GM18907 (cell line): ENCODE measurements around the gene THBD.
"Not testable (repeated sequence)": the region's sequence is repeated elsewhere in the genome, so short reads cannot be mapped to it uniquely, and the experiment has no call there.

ENCODE experiments used
- ATAC-seq: cut with Tn5 transposase; IDR thresholded peaks from one replicate; pipeline ENCODE4 v1.9.1; 2021; ENCODE audit warnings: mild to moderate bottlenecking, moderate library complexity; ENCODE audit not compliant: unreplicated experiment

THBD gene

GRCh38 chr20:23037017-23037481 is 12.4 kb downstream of the THBD start:
- no peak for ATAC-seq

GRCh38 chr20:23036371-23036770 is 13.1 kb downstream of the THBD start:
- no peak for ATAC-seq

GRCh38 chr20:23035731-23036130 is 13.7 kb downstream of the THBD start:
- no peak for ATAC-seq

GRCh38 chr20:23034721-23035671 is 14.5 kb downstream of the THBD start, which contains the start of gene SSTR4:
SSTR4 (plus strand) TSS chr20:23035312; CDS start chr20:23035484, 172 bp downstream.
- no peak for ATAC-seq

- ATAC-seq: no peak
These were observed 15.6 kb downstream of the THBD start for GRCh38 chr20:23033918-23034317.

GRCh38 chr20:23032750-23033078 is 16.8 kb downstream of the THBD start:
- no peak for ATAC-seq

GRCh38 chr20:23032056-23032749 is 17.3 kb downstream of the THBD start:
- ATAC-seq: no peak

GRCh38 chr20:23031346-23031745 is 18.1 kb downstream of the THBD start:
- ATAC-seq: no peak

GRCh38 chr20:23029324-23029723 is 20.1 kb downstream of the THBD start:
- no peak for ATAC-seq

GRCh38 chr20:23028392-23028791 is 21.1 kb downstream of the THBD start:
- no peak for ATAC-seq

GRCh38 chr20:23027721-23028120 is 21.8 kb downstream of the THBD start:
- no peak for ATAC-seq

- not testable (repeated sequence) for ATAC-seq
These were observed 24.0 kb downstream of the THBD start for GRCh38 chr20:23025503-23025902.

- no peak for ATAC-seq
These were observed 24.8 kb downstream of the THBD start for GRCh38 chr20:23024701-23025100.

- no peak for ATAC-seq
These were observed 25.8 kb downstream of the THBD start for GRCh38 chr20:23023621-23024177.

- no peak for ATAC-seq
These were observed 26.6 kb downstream of the THBD start for GRCh38 chr20:23022849-23023248.

- no peak for ATAC-seq
These were observed 27.5 kb downstream of the THBD start for GRCh38 chr20:23021951-23022350.

- ATAC-seq: no peak
These were observed 27.9 kb downstream of the THBD start for GRCh38 chr20:23021541-23021940.

- no peak for ATAC-seq
These were observed 29.0 kb downstream of the THBD start for GRCh38 chr20:23020230-23021018.

GRCh38 chr20:23019403-23019802 is 30.1 kb downstream of the THBD start:
- no peak for ATAC-seq

- no peak for ATAC-seq
These were observed 30.5 kb downstream of the THBD start for GRCh38 chr20:23018941-23019340.

GRCh38 chr20:23018432-23018831 is 31.0 kb downstream of the THBD start:
- ATAC-seq: no peak
